HG02642 (cell line): Measurements from ENCODE around the gene BNIP2.
"Not testable (repeated sequence)": the region's sequence is repeated elsewhere in the genome, so short reads cannot be mapped to it uniquely, and the experiment has no call there.

Source experiments
- ATAC-seq: cut with Tn5 transposase; IDR thresholded peaks from one replicate; pipeline ENCODE4 v1.9.1; 2021; ENCODE audit warnings: mild to moderate bottlenecking; ENCODE audit not compliant: unreplicated experiment, poor library complexity

The BNIP2 gene

GRCh38 chr15:59644756-59645155, 44.4 kb downstream of the BNIP2 start:
- ATAC-seq: no peak

GRCh38 chr15:59642351-59642750, 46.8 kb downstream of the BNIP2 start:
- no peak for ATAC-seq

- ATAC-seq: not testable (repeated sequence)
Observed at GRCh38 chr15:59637507-59637906, 51.6 kb downstream of the BNIP2 start.

GRCh38 chr15:59636184-59636583, 52.9 kb downstream of the BNIP2 start:
- no peak for ATAC-seq

- ATAC-seq: no peak
Observed at GRCh38 chr15:59632714-59633113, 56.4 kb downstream of the BNIP2 start.

DNA sequence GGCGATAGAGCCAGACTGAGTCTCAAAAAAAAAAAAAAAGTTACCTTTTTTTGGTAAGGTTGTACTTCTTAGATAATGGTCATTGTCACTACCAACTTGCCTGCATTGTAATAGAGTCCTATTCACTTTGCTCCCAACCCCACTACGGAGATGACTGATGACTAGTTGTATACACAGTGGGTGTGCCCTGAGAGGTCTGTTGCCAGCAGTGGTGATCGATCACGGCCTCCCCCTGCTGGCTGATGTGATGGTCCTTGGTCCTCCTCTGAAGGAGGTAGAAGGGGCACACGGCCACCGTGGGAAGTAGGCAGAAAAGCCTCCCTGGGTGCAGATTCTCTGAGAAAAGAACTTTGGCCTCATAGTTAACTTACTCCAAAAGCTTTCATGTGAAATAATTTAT, 66.8 kb downstream of the BNIP2 start:
- ATAC-seq: peak; percentile 70

DNA sequence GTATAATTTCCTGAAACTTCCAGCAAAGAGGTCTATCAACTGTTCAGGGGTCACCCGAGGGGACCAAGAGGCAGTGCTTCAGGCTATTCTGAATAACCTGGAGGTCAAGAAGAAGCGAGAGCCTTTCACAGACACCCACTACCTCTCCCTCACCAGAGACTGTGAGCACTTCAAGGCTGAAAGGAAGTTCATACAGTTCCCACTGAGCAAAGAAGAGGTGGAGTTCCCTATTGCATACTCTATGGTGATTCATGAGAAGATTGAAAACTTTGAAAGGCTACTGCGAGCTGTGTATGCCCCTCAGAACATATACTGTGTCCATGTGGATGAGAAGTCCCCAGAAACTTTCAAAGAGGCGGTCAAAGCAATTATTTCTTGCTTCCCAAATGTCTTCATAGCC, 70.7 kb downstream of the BNIP2 start:
- no peak for ATAC-seq

DNA sequence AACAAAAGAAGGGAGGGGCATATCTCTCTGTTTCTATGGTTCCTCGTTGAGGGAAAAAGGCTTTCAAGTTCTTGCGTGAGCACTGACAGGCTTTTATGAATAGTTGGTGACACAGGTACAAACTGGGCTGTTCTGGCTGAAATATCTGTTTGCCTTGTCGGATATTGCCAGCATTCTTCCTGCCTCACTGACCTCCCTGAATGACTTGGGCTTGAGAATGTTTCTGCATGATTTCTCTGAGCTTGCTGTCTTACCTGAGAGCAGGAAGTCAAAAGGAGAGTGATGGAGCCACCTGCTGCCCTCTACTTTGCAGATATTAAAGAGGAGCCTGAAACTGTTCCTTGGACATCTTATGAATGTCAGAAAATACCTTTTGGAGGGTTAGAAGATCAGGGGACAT, 72.7 kb downstream of the BNIP2 start:
- ATAC-seq: no peak

DNA sequence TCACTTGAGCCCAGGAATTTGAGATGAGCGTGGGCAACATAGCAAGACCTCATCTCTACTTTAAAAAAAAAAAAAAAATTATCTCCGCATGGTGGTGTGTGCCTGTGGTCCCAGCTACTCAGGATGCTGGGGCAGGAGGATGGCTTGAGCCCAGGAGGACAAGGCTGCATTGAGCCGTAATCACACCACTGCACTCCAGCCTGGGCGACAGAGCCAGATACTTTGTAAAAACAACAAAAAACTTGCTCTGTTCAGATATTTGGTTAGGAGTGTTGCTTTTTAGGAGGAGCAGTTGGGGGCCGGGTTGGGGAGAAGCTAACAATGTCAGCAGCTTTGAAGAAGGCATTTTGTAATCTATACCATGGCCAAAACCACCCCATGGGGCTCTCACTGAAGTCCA, 73.5 kb downstream of the BNIP2 start:
- no peak for ATAC-seq

GRCh38 chr15:59614153-59614552, 75.0 kb downstream of the BNIP2 start:
- ATAC-seq: no peak

- ATAC-seq: no peak
Observed at GRCh38 chr15:59611276-59612260, 77.6 kb downstream of the BNIP2 start, which contains the start of gene GCNT3. GCNT3 (plus strand) TSS chr15:59611783; CDS start chr15:59618239, 6,456 bp downstream.

DNA sequence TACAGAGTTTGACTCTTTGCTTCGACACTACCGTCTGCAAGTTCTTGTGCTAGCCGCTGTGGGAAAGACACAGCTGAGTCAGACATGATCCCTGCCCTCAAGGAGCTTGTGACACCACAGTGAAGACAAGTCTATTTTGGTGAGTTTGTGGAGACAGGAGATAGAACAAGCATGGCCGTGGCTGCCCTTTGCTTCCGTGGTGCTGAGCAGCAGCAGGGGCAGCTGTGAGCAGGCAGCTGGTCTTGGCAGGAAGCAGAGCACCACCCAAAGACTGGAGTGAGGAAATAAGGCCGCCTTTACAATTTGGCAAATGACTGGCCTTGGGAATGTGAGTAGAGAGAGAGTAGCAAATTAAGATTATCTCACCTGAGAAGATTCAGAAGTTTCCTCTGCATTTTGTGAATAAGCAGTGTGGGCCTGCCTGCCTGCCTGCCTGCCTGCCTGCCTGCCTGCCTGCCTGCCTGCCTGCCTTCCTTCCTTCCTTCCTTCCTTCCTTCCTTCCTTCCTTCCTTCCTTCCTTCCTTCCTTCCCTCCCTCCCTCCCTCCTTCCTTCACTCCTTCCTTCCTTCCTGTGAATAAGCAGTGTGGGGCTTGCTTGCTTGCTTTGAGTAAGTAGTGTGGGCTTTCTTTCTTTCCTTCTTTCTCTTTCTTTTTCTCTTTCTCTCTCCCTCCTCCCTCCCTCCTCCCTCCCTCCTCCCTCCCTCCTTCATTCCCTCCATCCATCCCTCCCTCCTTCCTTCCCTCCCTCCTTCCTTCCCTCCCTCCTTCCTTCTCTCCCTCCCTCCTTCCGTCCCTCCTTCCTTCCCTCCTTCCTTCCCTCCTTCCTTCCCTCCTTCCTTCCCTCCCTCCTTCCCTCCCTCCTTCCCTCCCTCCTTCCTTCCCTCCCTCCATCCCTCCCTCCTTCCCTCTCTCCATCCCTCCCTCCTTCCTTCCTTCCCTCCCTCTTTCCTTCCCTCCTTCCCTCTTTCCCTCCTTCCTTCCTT, 79.1 kb downstream of the BNIP2 start:
- no peak for ATAC-seq
